IPS-NIHi11 (cell line): ENCODE results near the gene BRAF.
"Not testable (repeated sequence)": the region's sequence is repeated elsewhere in the genome, so short reads cannot be mapped to it uniquely, and the experiment has no call there.

ENCODE experiments used
- DNase-seq: peaks from one replicate; pipeline ENCODE4 v3.0.0; 2012; ENCODE audit warnings: mixed read lengths, low spot score

Gene BRAF

DNA sequence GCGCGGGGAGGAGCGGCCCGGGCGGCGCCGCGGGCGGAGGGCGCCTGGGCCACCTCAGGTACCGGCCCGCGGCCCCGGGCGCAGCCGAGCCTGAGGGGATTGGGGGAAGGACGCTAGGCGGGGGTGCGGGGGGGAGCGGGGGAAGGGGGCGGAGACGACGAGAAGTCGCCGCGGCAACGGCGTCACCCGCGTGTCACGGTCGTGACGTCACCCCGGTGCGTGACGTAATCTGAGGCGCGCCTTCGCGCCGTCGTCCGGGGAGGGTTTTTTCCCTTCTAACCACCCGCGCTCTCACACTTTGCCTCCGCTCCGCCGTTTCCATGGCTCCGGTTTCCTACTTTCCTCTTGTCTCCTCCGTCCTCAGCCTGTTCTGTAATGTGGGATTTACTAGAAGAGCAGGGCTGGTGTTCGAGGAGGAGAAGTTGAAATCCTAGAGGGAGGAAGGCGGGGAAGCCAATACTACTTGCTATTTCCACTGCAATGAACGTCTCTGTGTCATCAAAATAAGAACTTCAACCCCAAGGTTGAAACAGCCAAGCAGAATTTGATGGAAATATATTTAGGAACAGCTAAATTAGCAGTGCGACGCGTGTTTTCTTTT, at the start of gene BRAF:
BRAF (minus strand) TSS at position 109 of the 601 bp plus-strand sequence. CDS start 226 bp downstream, outside the sequence.
- peak; percentile 90 for DNase-seq

DNA sequence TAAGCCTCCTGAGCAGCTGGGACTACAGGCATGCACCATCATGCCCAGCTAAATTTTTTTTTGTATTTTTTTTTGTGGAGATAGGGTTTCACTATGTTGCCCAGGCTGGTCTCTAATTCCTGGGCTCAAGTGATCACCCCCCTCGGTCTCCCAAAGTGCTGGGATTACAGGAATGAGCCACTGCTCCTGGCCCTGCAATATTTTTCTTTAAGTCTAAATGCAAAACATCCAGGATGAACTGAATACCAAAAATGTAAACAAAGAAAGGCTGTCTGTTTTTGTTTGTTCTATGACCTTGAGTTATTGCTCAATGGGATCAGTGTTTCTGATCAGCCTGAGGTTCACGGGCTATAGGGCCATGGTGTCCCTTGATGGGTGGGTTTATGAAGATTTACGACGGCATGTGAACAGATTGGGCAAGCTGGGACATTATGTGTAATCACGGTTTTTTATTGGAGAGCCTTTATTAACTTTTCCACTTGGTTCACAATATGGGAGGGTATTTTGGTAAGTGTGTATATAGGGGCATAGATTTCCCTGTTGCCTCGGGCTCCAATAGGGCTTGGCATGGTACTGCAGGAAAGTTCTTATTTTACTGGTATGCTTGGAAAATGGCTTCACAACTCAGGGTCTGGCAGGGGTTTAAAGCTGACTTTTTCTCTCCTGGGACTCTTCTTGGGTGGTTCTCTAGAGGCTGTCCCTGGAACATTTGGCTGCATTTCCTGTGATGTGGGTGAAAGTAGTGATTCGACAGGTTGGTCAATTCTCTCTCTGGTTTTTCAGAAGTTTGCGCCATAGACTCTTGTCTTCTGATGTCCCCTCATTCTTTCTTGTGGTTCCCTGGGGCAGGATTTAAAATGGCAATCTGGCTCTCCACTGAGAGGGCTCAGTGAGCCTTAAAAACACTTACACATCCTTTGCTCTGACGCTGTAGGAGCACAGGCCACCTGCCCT, 48.4 kb upstream of the BRAF start:
- DNase-seq, result no peak

DNA sequence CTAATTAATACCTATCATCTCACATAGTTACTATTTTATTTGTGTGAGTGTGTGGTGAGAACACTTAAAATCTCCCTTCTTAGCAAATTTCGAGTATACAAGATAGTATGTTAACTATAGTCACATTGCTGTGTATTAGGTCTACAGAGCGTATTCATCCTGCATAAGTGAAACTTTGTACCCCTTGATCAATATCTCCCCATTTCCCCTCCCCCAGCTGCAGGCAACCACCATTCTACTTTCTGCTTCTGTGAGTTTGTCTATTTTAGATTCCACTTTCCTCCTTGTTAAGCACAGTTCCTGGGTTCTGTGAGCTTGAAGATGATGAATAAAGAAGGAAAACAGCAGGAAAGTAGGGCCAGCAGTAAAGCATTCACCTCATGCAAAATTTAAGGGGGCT, 47.6 kb upstream of the BRAF start:
- no peak for DNase-seq

- DNase-seq, result no peak
Observed at GRCh38 chr7:140967438-140967837, 42.7 kb upstream of the BRAF start.

- DNase-seq, result no peak
Observed at GRCh38 chr7:140966561-140967233, 42.0 kb upstream of the BRAF start.

GRCh38 chr7:140961117-140961516, 36.4 kb upstream of the BRAF start:
- no peak for DNase-seq

DNA sequence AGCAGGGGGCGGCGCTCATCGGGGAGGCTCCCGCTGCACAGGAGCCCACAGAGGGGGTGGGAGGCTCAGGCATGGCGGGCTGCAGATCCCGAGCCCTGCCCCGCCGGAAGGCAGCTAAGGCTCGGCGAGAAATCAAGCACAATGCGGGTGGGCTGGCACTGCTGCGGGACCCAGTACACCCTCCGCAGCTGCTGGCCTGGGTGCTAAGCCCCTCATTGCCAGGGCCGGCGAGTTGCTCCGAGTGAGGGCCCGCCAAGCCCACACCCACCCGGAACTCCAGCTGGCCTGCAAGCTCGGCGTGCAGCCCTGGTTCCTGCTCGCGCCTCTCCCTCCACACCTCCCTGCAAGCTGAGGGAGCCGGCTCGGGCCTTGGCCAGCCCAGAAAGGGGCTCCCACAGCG, 32.3 kb upstream of the BRAF start:
- not testable (repeated sequence) for DNase-seq

GRCh38 chr7:140945940-140946339, 21.2 kb upstream of the BRAF start:
- DNase-seq, result no peak

DNA sequence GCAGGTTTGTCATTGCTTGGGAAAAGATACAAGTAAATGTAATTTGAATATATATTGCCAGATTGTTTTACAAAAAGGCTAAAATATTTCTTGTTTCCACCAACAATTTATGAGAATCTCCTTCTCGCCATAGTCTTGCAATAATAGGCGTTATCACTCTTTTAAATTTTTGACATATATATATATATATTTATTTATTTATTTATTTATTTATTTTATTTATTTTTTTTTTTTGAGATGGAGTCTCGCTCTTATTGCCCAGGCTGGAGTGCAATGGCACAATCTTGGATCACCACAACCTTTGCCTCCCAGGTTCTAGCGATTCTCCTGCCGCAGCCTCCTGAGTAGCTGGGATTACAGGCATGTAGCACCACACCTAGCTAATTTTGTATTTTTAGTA, 17.5 kb upstream of the BRAF start:
- not testable (repeated sequence) for DNase-seq

DNA sequence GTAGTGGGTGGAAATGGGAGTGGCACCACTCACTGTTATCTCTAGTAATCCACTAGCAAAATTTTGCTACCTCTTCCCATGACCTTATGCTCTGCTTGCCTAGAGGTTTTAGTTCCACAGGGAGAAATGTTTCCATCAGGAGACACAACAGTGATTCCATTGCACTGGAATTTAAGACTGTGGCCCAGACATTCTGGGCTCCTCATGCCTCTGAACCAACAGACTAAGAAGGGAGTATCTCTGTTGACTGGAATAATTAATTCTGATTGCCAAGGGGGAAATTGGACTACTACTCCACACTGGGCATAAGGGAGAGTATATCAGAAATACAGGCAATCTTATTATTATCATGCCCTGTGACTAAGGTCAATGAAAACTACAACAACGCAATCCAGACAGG, 16.2 kb upstream of the BRAF start:
- DNase-seq, result no peak

GRCh38 chr7:140937702-140938264, 13.1 kb upstream of the BRAF start:
- no peak for DNase-seq

DNA sequence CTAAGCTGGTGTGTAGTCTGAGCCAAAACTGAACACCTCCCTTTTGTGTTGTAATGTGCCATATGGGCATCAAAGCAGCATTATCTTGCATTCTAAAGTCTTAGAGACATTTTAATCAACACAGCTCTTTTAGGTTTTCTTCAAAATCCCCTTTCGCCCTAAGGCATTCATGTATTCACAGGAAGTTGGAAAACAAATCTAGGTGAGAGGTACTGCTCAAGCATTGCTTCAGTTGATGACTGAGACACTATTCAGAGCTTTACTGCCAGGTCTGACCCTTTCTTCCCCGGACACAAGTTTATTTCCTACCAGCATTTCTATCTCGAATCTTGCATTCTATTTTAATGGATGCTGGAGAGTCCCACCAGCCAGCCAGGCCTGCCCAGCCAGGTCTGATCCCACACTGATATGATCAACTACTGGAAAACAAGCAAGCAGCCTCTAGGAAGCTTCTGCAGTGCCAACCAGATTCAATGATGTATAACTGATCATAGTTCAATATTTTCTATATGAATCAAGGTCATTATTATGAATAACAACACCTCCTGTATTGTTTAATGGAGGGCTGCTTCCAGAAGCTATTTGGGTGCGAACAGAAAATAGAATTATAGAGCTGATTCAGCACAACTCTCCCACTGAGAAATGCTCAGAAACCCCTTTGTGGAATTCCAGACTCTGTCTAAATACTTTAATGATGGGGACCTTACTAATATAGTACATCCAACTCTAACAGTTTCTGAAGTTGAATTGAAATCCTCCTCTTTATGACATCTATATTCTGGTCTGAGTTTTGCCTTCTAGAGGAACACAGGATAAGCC, 4.0 kb upstream of the BRAF start:
- DNase-seq, result no peak

DNA sequence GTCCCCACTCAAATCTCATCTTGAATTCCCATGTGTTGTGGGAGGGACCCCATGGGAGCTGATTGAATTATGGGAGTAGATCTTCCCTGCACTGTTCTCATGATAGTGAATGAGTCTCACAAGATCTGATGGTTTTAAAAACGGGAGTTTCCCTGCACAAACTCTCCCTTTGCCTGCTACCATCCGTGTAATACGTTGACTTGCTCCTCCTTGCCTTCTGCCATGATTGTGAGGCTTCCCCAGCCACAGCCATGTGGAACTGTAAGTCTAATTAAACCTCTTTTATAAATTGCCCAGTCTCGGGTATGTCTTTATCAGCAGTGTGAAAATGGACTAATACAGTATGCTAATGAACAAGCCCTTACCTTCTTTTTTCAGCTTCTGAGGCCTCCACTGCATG, 3.2 kb upstream of the BRAF start:
- not testable (repeated sequence) for DNase-seq

GRCh38 chr7:140927351-140927750, 2.6 kb upstream of the BRAF start:
- DNase-seq, result no peak

- no peak for DNase-seq
Observed at GRCh38 chr7:140926021-140926817, 1.5 kb upstream of the BRAF start.

- peak; percentile 82 for DNase-seq
Observed at GRCh38 chr7:140924019-140924820, 509 bp downstream of the BRAF start.

- no peak for DNase-seq
Observed at GRCh38 chr7:140923358-140924006, 1.2 kb downstream of the BRAF start.

GRCh38 chr7:140922741-140923345, 1.9 kb downstream of the BRAF start:
- DNase-seq, result no peak

DNA sequence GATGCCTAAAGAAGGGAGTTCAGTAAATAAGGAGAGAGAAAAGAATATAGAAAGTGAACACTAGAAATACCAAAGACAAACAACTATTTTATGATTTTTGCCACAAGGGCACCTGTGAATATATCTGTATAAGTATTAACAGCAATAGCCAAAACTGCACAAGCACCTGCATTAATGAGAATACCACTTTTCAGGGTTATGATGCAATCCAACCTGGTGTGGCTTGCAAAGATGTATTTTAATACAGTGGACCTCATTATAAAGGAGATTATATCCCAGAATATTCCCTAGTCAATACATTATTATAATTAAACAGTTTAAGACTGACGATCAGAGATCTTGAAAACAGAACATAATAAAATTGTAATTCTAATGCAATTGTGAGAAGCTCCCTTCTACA, 4.0 kb downstream of the BRAF start:
- DNase-seq, result no peak
